DND-41 (cell line): Measurements from ENCODE around the gene ARL14EPL.
A peak's percentile ranks its signal among the peaks of the same experiment; 100 is the strongest.
"Not testable (repeated sequence)": the region's sequence is repeated elsewhere in the genome, so short reads cannot be mapped to it uniquely, and the experiment has no call there.

Source experiments
- ATAC-seq: fragments of 200-7000 bp; cut with Tn5 transposase; 3 replicates; pipeline ENCODE4 v1.9.1; 2021; ENCODE audit warnings: low read depth; ENCODE audit not compliant: insufficient read depth
- DNase-seq: peaks from one replicate; pipeline ENCODE4 v3.0.0-alpha.2; 2020
- H2AFZ ChIP-seq: 2 replicates; pipeline ENCODE4 v1.6.0; 2012; ENCODE audit warnings: low read depth, low read length
- H3K27ac ChIP-seq: 2 replicates; pipeline ENCODE4 v1.5.1; 2012; ENCODE audit warnings: low read length, inconsistent platforms
- H3K27me3 ChIP-seq: fragments of 200-600 bp; sonication (generic); 2 replicates; pipeline ENCODE4 v1.6.0; 2012; ENCODE audit warnings: low read length, mild to moderate bottlenecking, inconsistent platforms; ENCODE audit not compliant: insufficient read depth, poor library complexity
- H3K36me3 ChIP-seq: 2 replicates; pipeline ENCODE4 v1.5.1; 2012; ENCODE audit warnings: low read length, inconsistent platforms; ENCODE audit not compliant: insufficient read depth
- H3K4me1 ChIP-seq: 2 replicates; pipeline ENCODE4 v1.5.1; 2012; ENCODE audit warnings: mild to moderate bottlenecking, low read length; ENCODE audit not compliant: insufficient read depth
- H3K4me2 ChIP-seq: 2 replicates; pipeline ENCODE4 v1.6.0; 2012; ENCODE audit warnings: mild to moderate bottlenecking, moderate library complexity, low read length, inconsistent platforms; ENCODE audit not compliant: insufficient read depth
- H3K4me3 ChIP-seq, 2 experiments: fragments of 200-600 bp in 1 of 2; shearing (Covaris generic) in 1 of 2; 2 replicates each; pipeline ENCODE4 v1.5.1; 2012 to 2016; ENCODE audit warnings: inconsistent platforms in 2 of 2, low read length in 2 of 2, mild to moderate bottlenecking in 2 of 2, low read depth in 1 of 2, moderate library complexity in 1 of 2
- H3K79me2 ChIP-seq: 2 replicates; pipeline ENCODE4 v1.6.0; 2012; ENCODE audit warnings: low read length, inconsistent platforms; ENCODE audit not compliant: insufficient read depth
- H3K9ac ChIP-seq: 2 replicates; pipeline ENCODE4 v1.6.0; 2012; ENCODE audit warnings: low read depth, mild to moderate bottlenecking, inconsistent platforms, low read length, moderate library complexity
- H3K9me3 ChIP-seq: 2 replicates; pipeline ENCODE4 v1.5.1; 2012; ENCODE audit warnings: low read length, moderate library complexity, mild to moderate bottlenecking, inconsistent platforms; ENCODE audit not compliant: insufficient read depth, severe bottlenecking
- H4K20me1 ChIP-seq: 2 replicates; pipeline ENCODE4 v1.6.0; 2012; ENCODE audit warnings: low read length; ENCODE audit not compliant: insufficient read depth
- EZH2 ChIP-seq: IDR thresholded peaks from 3 replicates; pipeline ENCODE4 v1.6.1; 2012; ENCODE audit warnings: borderline replicate concordance, low read depth, mild to moderate bottlenecking, moderate library complexity, low read length, inconsistent platforms; ENCODE audit not compliant: severe bottlenecking
- TF ChIP-seq, protein P1 (sequence below): IDR thresholded peaks from 2 replicates; pipeline ENCODE4 v1.5.1; 2012; ENCODE audit warnings: borderline replicate concordance, low read length, moderate library complexity, mild to moderate bottlenecking; ENCODE audit not compliant: poor library complexity, severe bottlenecking; ENCODE audit errors: extremely low read depth

Gene ARL14EPL

DNA sequence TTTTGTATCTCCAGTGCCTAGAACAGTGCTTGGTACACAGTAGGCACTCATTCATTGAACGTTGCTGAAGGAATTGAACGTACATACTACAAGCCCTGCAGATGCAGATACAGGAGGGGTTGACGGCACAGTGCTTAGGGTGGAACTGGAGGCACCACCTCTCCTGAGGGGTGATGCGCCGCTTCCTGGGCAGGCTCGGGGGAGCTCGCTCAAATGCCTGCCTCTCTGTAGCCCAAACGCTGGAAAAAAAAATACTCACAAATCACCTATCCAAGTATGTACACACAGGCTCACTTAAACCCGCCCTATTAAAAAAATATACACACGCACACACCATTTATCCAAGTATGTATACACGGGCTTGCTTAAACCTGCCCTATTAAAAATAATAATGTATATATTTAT lies 52.0 kb downstream of the ARL14EPL start:
- Histone ChIP-seq H2AFZ (peak overlapping the region; percentile 66), H3K27me3 (no peaks in the 10 kb centered on the region), H3K9ac (peak overlapping the region; percentile 79), H3K9me3 (no peaks in the 10 kb centered on the region), H3K4me2 (peak overlapping the region; percentile 86), H3K79me2 (peaks cover 37% of the 10 kb centered on the region), H3K4me3 (peak overlapping the region; percentile 54 to 61; a peak in 3 of 4 replicates), H3K36me3 (peaks cover 14% of the 10 kb centered on the region), H4K20me1 (peaks cover 3% of the 10 kb centered on the region; the same call in 1 of the 2 replicates), H3K4me1 (peaks cover 28% of the 10 kb centered on the region), H3K27ac (peak overlapping the region; percentile 91)
- TF ChIP-seq, protein P1, sequence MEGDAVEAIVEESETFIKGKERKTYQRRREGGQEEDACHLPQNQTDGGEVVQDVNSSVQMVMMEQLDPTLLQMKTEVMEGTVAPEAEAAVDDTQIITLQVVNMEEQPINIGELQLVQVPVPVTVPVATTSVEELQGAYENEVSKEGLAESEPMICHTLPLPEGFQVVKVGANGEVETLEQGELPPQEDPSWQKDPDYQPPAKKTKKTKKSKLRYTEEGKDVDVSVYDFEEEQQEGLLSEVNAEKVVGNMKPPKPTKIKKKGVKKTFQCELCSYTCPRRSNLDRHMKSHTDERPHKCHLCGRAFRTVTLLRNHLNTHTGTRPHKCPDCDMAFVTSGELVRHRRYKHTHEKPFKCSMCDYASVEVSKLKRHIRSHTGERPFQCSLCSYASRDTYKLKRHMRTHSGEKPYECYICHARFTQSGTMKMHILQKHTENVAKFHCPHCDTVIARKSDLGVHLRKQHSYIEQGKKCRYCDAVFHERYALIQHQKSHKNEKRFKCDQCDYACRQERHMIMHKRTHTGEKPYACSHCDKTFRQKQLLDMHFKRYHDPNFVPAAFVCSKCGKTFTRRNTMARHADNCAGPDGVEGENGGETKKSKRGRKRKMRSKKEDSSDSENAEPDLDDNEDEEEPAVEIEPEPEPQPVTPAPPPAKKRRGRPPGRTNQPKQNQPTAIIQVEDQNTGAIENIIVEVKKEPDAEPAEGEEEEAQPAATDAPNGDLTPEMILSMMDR = no peak
- no peak for TF ChIP-seq EZH2
- ATAC-seq (peak; percentile 54), DNase-seq (peak; percentile 52)

DNA sequence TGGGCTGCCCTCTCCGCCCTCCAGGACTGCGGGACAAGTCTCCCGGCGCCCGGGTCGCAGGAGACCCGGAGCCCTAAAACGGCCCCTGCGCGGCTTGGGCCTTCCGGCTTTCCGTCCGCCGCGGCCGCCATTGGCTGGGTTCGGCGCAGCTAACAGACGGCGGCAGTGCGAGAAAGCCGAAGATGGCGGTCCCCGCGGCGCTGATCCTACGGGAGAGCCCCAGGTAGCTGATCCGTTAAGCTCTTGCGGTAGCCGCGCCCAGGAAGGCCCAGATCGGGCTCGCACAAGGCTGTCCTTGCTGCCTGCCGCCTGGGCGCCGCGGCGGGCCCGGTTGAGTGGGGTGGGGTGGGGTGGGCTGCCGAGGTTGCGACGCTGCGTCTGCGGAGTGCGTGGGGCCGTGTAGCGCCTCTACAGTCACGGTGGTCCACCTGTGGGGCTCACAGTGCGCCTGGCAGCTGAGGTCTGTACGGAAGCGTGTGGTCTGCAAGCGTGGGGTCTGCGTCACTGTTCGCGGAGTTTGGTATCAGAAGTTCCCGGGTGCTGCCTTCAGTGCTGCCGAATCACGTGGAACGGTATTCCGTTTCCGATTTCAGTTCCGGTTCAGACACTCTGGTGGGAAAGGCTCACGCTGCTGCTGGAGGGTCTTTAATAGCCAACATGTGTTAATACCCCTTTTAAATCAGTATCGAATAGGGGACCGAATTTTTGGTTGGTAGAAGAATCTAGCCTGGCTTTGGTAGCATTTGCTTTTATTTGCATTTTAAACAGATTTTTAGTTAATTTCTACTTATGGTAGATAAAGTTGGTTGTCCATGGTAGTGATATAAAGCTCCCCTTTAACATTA lies 52.8 kb downstream of the ARL14EPL start, which contains the start of gene COMMD10:
Gene COMMD10 (plus strand): TSS at position 155 of the 845 bp plus-strand sequence.
- Histone ChIP-seq H3K79me2 (peaks cover 37% of the 10 kb centered on the region), H3K36me3 (peaks cover 16% of the 10 kb centered on the region)

DNA sequence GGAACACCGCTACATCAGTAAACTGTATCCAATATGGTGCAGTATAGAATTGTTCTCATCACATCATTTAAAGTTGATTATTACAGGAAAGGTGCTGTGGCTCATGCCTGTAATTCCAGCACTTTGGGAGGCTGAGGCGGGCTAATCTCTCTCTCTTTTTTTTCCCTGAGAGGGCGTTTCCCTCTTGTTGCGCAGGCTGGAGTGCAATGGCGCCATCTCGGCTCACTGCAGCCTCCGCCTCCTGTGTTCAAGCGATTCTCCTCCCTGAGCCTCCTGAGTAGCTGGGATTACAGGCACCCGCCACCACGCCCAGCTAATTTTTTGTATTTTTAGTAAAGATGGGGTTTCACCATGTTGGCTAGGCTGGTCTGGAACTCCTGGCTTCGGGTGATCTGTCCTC lies 54.0 kb downstream of the ARL14EPL start:
- H3K79me2 ChIP-seq = peaks cover 37% of the 10 kb centered on the region
- peak overlapping the region; percentile 66; the same call in 1 of the 2 replicates for H2AFZ ChIP-seq

More for the DNA sequence above, 52.8 kb downstream of the ARL14EPL start, which contains the start of gene COMMD10:
- no peaks in the 10 kb centered on the region for H3K27me3 ChIP-seq
- peak within 1 kb of the TSS; percentile 66 for H2AFZ ChIP-seq
- no peaks in the 10 kb centered on the region for H4K20me1 ChIP-seq
- H3K4me1 ChIP-seq = peaks cover 28% of the 10 kb centered on the region
- peak within 1 kb of the TSS; percentile 54 to 61; a peak in 3 of 4 replicates for H3K4me3 ChIP-seq
- TF ChIP-seq, protein P1 = peak; percentile 20
- TF ChIP-seq EZH2 = no peak
- ATAC-seq (peak; percentile 90), DNase-seq (peak; percentile 86)
- peak within 1 kb of the TSS; percentile 91 for H3K27ac ChIP-seq
- peak within 1 kb of the TSS; percentile 79 for H3K9ac ChIP-seq
- H3K4me2 ChIP-seq = peak within 1 kb of the TSS; percentile 86
- no peaks in the 10 kb centered on the region for H3K9me3 ChIP-seq

DNA sequence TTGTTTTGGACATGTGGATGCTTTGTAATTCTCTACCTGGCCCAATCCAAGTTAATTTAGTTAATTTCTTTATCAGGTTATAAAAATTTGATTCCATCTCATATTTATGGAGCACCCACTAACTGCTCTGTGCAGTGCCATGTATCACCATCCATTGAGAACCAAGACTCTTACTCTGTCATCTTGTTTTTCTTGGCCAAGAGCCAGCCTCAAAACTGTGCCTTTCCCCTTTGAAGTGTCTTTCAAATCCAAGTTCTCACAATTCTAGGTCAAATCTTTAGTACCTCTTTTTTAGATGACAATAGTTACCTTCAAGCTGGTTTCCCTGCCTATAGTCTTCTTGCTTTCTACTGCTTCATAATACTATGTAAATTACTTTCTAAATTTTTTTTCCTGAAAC lies 55.8 kb downstream of the ARL14EPL start:
- Histone ChIP-seq H3K79me2 (peaks cover 37% of the 10 kb centered on the region), H3K9ac (no peak overlapping the region)
- ATAC-seq = no peak

More for the DNA sequence above, 54.0 kb downstream of the ARL14EPL start:
- peak overlapping the region; percentile 86 for H3K4me2 ChIP-seq
- not testable (repeated sequence) for H4K20me1 ChIP-seq, H3K27me3 ChIP-seq, H3K9ac ChIP-seq, H3K9me3 ChIP-seq, ATAC-seq, DNase-seq
- 0 out of 2 replicates have a peak overlapping the region, but pooled peaks have one; percentile 91 for H3K27ac ChIP-seq
- H3K36me3 ChIP-seq = peaks cover 16% of the 10 kb centered on the region
- H3K4me3 ChIP-seq = peak overlapping the region in 1 of 2 experiments; percentile 61; a peak in 2 of 4 replicates
- H3K4me1 ChIP-seq = peaks cover 28% of the 10 kb centered on the region

More for the DNA sequence above, 55.8 kb downstream of the ARL14EPL start:
- Histone ChIP-seq H3K9me3 (no peaks in the 10 kb centered on the region), H2AFZ (no peak overlapping the region), H3K27me3 (no peaks in the 10 kb centered on the region), H3K4me3 (no peak overlapping the region), H3K4me2 (no peak overlapping the region), H3K4me1 (peaks cover 28% of the 10 kb centered on the region), H3K36me3 (peaks cover 29% of the 10 kb centered on the region), H4K20me1 (no peaks in the 10 kb centered on the region), H3K27ac (no peak overlapping the region)
- TF ChIP-seq, protein P1 = no peak
- no peak for TF ChIP-seq EZH2
- DNase-seq = no peak
